Stimulated activated CD4-positive, alpha-beta T cell treated with anti-CD3 and anti-CD28 coated beads, Interleukin-1b, Interleukin-23, amount 100 ng/mL, for 4 hours (primary cell): ENCODE results near the gene SLC6A18.
A peak's percentile ranks its signal among the peaks of the same experiment; 100 is the strongest.
"Not testable (repeated sequence)": the region's sequence is repeated elsewhere in the genome, so short reads cannot be mapped to it uniquely, and the experiment has no call there.

Source experiments
- DNase-seq, 2 donors: peaks; one replicate each; pipeline ENCODE4 v3.0.0-alpha.2; 2020; ENCODE audit warnings: low read depth in 2 of 2

SLC6A18 gene

DNA sequence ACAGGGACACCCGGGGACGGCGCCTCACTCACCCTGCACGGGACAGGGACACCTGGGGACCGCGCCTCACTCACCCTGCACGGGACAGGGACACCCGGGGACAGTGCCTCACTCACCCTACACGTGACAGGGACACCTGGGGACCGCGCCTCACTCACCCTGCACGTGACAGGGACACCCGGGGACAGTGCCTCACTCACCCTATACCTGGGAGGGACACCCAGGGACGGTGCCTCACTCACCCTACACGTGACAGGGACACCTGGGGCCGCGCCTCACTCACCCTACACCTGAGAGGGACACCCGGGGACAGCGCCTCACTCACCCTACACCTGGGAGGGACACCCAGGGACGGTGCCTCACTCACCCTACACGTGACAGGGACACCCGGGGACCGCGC lies 65.8 kb downstream of the SLC6A18 start:
- not testable (repeated sequence) for DNase-seq

DNA sequence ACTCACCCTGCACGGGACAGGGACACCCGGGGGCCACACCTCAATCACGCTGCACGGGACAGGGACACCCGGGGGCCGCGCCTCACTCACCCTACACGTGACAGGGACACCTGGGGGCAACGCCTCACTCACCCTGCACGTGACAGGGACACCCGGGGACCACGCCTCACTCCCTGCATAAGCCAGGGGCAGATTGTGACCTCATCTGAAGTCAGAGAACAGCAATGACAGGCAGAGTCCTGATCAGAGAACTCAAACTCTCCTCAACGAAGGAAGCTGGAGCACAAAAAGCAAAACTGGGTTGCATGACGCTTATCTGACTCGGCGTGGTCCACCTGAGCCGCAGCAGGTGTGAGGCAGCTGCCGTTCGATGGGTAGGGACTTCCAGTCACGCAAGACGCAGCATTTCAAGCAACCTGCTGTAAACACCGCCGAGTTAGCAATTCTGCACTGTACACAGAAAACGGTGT lies 66.5 kb downstream of the SLC6A18 start:
- no peak for DNase-seq

DNA sequence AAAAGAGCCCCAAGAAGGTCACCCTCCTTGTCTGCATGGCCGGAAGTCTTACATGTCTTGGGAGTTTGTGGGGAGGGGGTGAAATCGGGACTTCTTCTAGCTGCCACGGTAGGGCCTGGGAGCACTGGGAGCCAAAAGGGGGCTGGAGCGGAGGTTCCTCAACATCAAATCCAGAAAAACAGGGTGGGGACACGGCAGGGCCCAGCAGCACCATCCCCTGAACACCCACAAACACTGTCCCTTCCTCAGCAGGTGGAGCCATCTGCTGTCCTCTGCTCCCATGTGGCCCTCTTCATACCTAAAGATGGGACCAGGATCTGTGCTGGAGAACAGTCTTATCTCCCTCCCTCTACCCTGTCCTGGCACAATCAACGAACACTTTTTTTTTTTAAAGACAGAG lies 67.0 kb downstream of the SLC6A18 start:
- no peak for DNase-seq

DNA sequence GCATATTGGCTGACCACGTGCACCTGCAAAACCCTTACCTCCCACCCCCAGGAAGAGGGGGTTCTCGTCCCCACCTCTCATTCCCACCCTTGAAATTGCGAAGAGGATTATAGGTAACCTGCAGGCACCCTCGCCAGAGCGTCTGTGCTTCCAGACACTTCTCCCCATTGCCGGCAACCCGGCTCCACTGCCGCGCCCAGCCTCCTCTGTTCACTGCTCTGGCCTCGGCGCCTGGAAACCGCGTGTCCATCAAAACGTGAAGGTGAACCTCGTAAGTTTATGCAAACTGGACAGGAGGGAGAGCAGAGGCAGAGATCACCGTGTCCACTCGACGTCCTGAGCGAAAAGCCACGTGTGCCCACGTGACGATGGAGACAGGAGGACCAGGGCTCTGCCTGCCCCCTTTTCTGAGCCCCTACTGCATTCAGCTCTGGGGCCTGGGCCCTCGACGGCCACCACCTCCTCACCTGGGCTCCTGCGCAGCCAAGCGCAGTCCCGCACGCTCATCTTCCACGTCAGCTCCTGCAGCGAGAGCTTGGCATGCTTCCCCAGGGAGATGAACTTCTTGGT lies 67.8 kb downstream of the SLC6A18 start:
- no peak for DNase-seq

DNA sequence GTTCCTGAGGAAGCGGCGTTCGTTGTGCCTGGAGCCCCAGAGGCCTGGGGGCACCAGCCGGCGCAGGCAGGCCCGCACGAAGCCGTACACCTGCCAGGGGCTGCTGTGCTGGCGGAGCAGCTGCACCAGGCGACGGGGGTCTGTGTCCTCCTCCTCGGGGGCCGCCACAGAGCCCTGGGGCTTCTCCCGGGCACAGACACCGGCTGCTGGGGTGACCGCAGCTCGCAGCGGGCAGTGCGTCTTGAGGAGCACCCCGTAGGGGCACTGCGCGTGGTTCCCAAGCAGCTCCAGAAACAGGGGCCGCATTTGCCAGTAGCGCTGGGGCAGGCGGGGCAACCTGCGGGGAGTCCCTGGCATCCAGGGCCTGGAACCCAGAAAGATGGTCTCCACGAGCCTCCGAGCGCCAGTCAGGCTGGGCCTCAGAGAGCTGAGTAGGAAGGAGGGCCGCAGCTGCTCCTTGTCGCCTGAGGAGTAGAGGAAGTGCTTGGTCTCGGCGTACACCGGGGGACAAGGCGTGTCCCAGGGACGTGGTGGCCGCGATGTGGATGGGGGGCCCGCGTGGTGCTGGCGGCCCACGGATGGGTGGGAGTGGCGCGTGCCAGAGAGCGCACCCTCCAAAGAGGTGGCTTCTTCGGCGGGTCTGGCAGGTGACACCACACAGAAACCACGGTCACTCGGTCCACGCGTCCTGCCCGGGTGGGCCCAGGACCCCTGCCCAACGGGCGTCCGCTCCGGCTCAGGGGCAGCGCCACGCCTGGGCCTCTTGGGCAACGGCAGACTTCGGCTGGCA lies 68.4 kb downstream of the SLC6A18 start:
- no peak for DNase-seq

DNA sequence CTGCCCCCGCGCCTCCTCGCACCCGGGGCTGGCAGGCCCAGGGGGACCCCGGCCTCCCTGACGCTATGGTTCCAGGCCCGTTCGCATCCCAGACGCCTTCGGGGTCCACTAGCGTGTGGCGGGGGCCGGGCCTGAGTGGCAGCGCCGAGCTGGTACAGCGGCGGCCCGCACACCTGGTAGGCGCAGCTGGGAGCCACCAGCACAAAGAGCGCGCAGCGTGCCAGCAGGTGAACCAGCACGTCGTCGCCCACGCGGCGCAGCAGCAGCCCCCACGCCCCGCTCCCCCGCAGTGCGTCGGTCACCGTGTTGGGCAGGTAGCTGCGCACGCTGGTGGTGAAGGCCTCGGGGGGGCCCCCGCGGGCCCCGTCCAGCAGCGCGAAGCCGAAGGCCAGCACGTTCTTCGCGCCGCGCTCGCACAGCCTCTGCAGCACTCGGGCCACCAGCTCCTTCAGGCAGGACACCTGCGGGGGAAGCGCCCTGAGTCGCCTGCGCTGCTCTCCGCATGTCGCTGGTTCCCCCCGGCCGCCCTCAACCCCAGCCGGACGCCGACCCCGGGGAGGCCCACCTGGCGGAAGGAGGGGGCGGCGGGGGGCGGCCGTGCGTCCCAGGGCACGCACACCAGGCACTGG lies 69.1 kb downstream of the SLC6A18 start:
- no peak for DNase-seq

DNA sequence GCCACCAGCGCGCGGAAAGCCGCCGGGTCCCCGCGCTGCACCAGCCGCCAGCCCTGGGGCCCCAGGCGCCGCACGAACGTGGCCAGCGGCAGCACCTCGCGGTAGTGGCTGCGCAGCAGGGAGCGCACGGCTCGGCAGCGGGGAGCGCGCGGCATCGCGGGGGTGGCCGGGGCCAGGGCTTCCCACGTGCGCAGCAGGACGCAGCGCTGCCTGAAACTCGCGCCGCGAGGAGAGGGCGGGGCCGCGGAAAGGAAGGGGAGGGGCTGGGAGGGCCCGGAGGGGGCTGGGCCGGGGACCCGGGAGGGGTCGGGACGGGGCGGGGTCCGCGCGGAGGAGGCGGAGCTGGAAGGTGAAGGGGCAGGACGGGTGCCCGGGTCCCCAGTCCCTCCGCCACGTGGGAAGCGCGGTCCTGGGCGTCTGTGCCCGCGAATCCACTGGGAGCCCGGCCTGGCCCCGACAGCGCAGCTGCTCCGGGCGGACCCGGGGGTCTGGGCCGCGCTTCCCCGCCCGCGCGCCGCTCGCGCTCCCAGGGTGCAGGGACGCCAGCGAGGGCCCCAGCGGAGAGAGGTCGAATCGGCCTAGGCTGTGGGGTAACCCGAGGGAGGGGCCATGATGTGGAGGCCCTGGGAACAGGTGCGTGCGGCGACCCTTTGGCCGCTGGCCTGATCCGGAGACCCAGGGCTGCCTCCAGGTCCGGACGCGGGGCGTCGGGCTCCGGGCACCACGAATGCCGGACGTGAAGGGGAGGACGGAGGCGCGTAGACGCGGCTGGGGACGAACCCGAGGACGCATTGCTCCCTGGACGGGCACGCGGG lies 69.9 kb downstream of the SLC6A18 start, which contains the start of gene TERT:
Gene TERT (minus strand): TSS at position 234 of the 815 bp plus-strand sequence. CDS start 79 bp downstream, at position 155.
- DNase-seq: peak; percentile 92 to 94

DNA sequence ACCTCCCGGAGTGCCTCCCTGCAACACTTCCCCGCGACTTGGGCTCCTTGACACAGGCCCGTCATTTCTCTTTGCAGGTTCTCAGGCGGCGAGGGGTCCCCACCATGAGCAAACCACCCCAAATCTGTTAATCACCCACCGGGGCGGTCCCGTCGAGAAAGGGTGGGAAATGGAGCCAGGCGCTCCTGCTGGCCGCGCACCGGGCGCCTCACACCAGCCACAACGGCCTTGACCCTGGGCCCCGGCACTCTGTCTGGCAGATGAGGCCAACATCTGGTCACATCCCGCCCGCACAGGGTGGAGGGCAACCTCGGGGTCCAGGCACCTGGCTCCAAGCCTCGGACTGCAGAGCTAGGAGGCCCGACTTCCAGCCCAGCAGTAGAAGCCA lies 70.5 kb downstream of the SLC6A18 start:
- DNase-seq: no peak
